Left lung (tissue), 10 donors: ENCODE results near the gene WNT11. TPM values are rescaled to one million over a fixed set of nuclear protein-coding genes. Genes with fewer than 3 reads are reported as not detected.
A peak's percentile ranks its signal among the peaks of the same experiment; 100 is the strongest.

Experiments used
- ATAC-seq: fragments of 200-7000 bp; cut with Tn5 transposase; one replicate; pipeline ENCODE4 v1.9.1; 2020; ENCODE audit warnings: moderate library complexity
- DNase-seq, 4 donors: peaks; one replicate each; pipeline ENCODE4 v3.0.0-alpha.2; 2013 to 2020
- H3K27ac ChIP-seq, 2 donors: fragments of 200-600 bp; sonication (generic) in 1 of 2; one replicate each; pipeline versions ENCODE4 v1.5.0 to v1.8.0; 2020 to 2021
- H3K27me3 ChIP-seq, 2 donors: fragments of 200-600 bp; sonication (generic) in 1 of 2; one replicate each; pipeline versions ENCODE4 v1.5.0 to v1.8.0; 2020 to 2021
- H3K36me3 ChIP-seq, 2 donors: fragments of 200-600 bp; sonication (generic) in 1 of 2; one replicate each; pipeline versions ENCODE4 v1.5.0 to v1.8.0; 2020 to 2021
- H3K4me1 ChIP-seq, 2 donors: fragments of 200-600 bp; one replicate each; pipeline ENCODE4 v1.8.0; 2021
- H3K4me3 ChIP-seq, 2 donors: fragments of 200-600 bp; sonication (generic) in 1 of 2; one replicate each; pipeline versions ENCODE4 v1.5.0 to v1.8.0; 2020 to 2021; ENCODE audit warnings: mild to moderate bottlenecking in 1 of 2
- H3K9me3 ChIP-seq, 2 donors: fragments of 200-600 bp; sonication (generic) in 1 of 2; one replicate each; pipeline versions ENCODE4 v1.5.0 to v1.8.0; 2020 to 2021
- CTCF ChIP-seq, 2 donors: fragments of 200-600 bp; sonication (generic) in 1 of 2; IDR thresholded peaks; one replicate each; pipeline versions ENCODE4 v1.5.0 to v1.8.0; 2021; ENCODE audit warnings: antibody characterized with exemption in 2 of 2
- intact Hi-C, 2 donors: fragments of 100-400 bp; cut with DNase I; formaldehyde crosslinking; loops; one replicate each; pipeline versions ENCODE4 v1.11.2 to v1.14.2; 2022
- polyA plus RNA-seq, 6 donors: library from polyadenylated mRNA; unstranded; fragments of 120-200 nt; gene quantifications; one replicate each; pipeline ENCODE4 v1.2.1, GENCODE V29; 2013; ENCODE audit not compliant: insufficient read length in 6 of 6
- total RNA-seq, 2 donors: library from RNA; stranded (reverse); fragmentation: NEBNext Ultra II Directional; extraction: Animal tissue kit (Norgen Biotek cat#: 25700); gene quantifications; one replicate each; pipeline ENCODE4 v1.2.1, GENCODE V29; 2021
- donor health status: DM: no; HTN: yes; CAD: no.
- donor health status: DM: no; HTN: no; CAD: no.

WNT11 gene
- total and polyA plus RNA-seq, 8 donors = 1.3 to 64.0 (median 54.3) TPM

- DNase-seq (no peak), ATAC-seq (no peak)
- Histone ChIP-seq H3K27ac (no peak overlapping the region), H3K9me3 (no peaks in the 10 kb centered on the region), H3K4me1 (no peaks in the 10 kb centered on the region), H3K27me3 (no peaks in the 10 kb centered on the region), H3K36me3 (no peaks in the 10 kb centered on the region), H3K4me3 (no peak overlapping the region)
- TF ChIP-seq CTCF (IDR thresholded peaks at IDR 0.05) = no peak
- intact Hi-C loops = no loop called here
Measured at GRCh38 chr11:76160856-76161255, 45.4 kb downstream of the WNT11 start.

GRCh38 chr11:76159983-76160661, 46.2 kb downstream of the WNT11 start:
- no peak overlapping the region for H3K27ac ChIP-seq
- intact Hi-C loops = no loop called here
- ATAC-seq = no peak

GRCh38 chr11:76159303-76159937, 46.9 kb downstream of the WNT11 start:
- Histone ChIP-seq H3K4me1 (no peaks in the 10 kb centered on the region), H3K4me3 (no peak overlapping the region), H3K27me3 (no peaks in the 10 kb centered on the region), H3K36me3 (no peaks in the 10 kb centered on the region), H3K27ac (no peak overlapping the region), H3K9me3 (no peaks in the 10 kb centered on the region)
- ATAC-seq (no peak), DNase-seq (peak in 1 of 4 donors; percentile 67)
- intact Hi-C loops = no loop called here
- no peak for TF ChIP-seq CTCF (IDR thresholded peaks at IDR 0.05)

More at GRCh38 chr11:76159983-76160661, 46.2 kb downstream of the WNT11 start:
- H3K9me3 ChIP-seq = no peaks in the 10 kb centered on the region
- TF ChIP-seq CTCF (IDR thresholded peaks at IDR 0.05) = no peak
- peak in 1 of 4 donors; percentile 68 for DNase-seq
- H3K4me3 ChIP-seq = no peak overlapping the region
- no peaks in the 10 kb centered on the region for H3K4me1 ChIP-seq
- H3K27me3 ChIP-seq = no peaks in the 10 kb centered on the region
- H3K36me3 ChIP-seq = no peaks in the 10 kb centered on the region

- Histone ChIP-seq H3K4me1 (no peaks in the 10 kb centered on the region), H3K27ac (no peak overlapping the region), H3K4me3 (no peak overlapping the region), H3K9me3 (no peaks in the 10 kb centered on the region), H3K27me3 (no peaks in the 10 kb centered on the region), H3K36me3 (no peaks in the 10 kb centered on the region)
- intact Hi-C loops = no loop called here
- ATAC-seq (no peak), DNase-seq (peak in 1 of 4 donors; percentile 59)
- no peak for TF ChIP-seq CTCF (IDR thresholded peaks at IDR 0.05)
Measured at GRCh38 chr11:76158394-76159302, 47.7 kb downstream of the WNT11 start.

GRCh38 chr11:76157891-76158290, 48.4 kb downstream of the WNT11 start:
- Histone ChIP-seq H3K27ac (no peak overlapping the region), H3K4me3 (no peak overlapping the region), H3K4me1 (peaks cover 0 to 2% of the 10 kb centered on the region in 2 donors), H3K27me3 (no peaks in the 10 kb centered on the region), H3K36me3 (no peaks in the 10 kb centered on the region), H3K9me3 (no peaks in the 10 kb centered on the region)
- no peak for TF ChIP-seq CTCF (IDR thresholded peaks at IDR 0.05)
- no peak for DNase-seq
- intact Hi-C loops = no loop called here
- ATAC-seq = no peak
